Neural cell (in vitro differentiated cells): ENCODE measurements around the gene VPS13C. TPM values are rescaled to one million over a fixed set of nuclear protein-coding genes. Genes with fewer than 3 reads are reported as not detected.

Experiments used
- H2AFZ ChIP-seq: fragments of 200-600, 300-800 bp; sonication (generic), shearing (Covaris generic); 2 replicates; pipeline ENCODE4 v1.6.0; 2014; ENCODE audit warnings: low read depth, mild to moderate bottlenecking, antibody characterized with exemption, low read length, moderate library complexity
- H3F3A ChIP-seq: fragments of 200-600 bp; shearing (Covaris generic); 2 replicates; pipeline ENCODE4 v1.6.1; 2016; ENCODE audit warnings: mild to moderate bottlenecking, moderate library complexity, mixed read lengths, antibody characterized with exemption, low read length; ENCODE audit not compliant: insufficient read depth, poor library complexity, severe bottlenecking
- H3K27ac ChIP-seq: fragments of 200-600, 300-800 bp; sonication (generic), shearing (Covaris generic); 2 replicates; pipeline ENCODE4 v1.5.1; 2014; ENCODE audit warnings: mild to moderate bottlenecking, low read length, moderate library complexity
- H3K27me3 ChIP-seq: fragments of 300-800, 200-600 bp; sonication (generic), shearing (Covaris generic); 2 replicates; pipeline ENCODE4 v1.6.0; 2014; ENCODE audit warnings: mild to moderate bottlenecking, low read depth, low read length, moderate library complexity; ENCODE audit not compliant: insufficient read depth
- H3K36me3 ChIP-seq: fragments of 300-800, 200-600 bp; sonication (generic), shearing (Covaris generic); 2 replicates; pipeline ENCODE4 v1.5.1; 2014; ENCODE audit warnings: mild to moderate bottlenecking, antibody characterized with exemption, low read length, moderate library complexity; ENCODE audit not compliant: insufficient read depth
- H3K4me2 ChIP-seq: fragments of 300-800, 200-600 bp; sonication (generic), shearing (Covaris generic); 2 replicates; pipeline ENCODE4 v1.6.0; 2014; ENCODE audit warnings: mild to moderate bottlenecking, low read length
- H3K4me3 ChIP-seq: fragments of 300-800, 200-600 bp; sonication (generic), shearing (Covaris generic); 2 replicates; pipeline ENCODE4 v1.5.1; 2014; ENCODE audit warnings: mild to moderate bottlenecking, low read length, moderate library complexity
- H3K79me2 ChIP-seq: fragments of 200-600 bp; shearing (Covaris generic); replicated peaks from 2 replicates; pipeline ENCODE4 v1.6.0; 2014; ENCODE audit warnings: mild to moderate bottlenecking, low read length, moderate library complexity; ENCODE audit not compliant: insufficient read depth
- H3K9ac ChIP-seq: fragments of 300-800, 200-600 bp; sonication (generic), shearing (Covaris generic); 2 replicates; pipeline ENCODE4 v1.6.1; 2016; ENCODE audit warnings: mild to moderate bottlenecking, low read length, mixed read lengths
- H3K9me2 ChIP-seq: fragments of 200-600 bp; shearing (Covaris generic); 2 replicates; pipeline ENCODE4 v1.6.1; 2016; ENCODE audit warnings: mild to moderate bottlenecking, low read length, mixed read lengths; ENCODE audit not compliant: insufficient read depth
- H3K9me3 ChIP-seq: fragments of 200-600, 300-800 bp; sonication (generic), shearing (Covaris generic); 2 replicates; pipeline ENCODE4 v1.6.1; 2016; ENCODE audit warnings: mild to moderate bottlenecking, mixed run types, low read length, moderate library complexity, mixed read lengths
- H4K20me1 ChIP-seq: fragments of 200-600 bp; shearing (Covaris generic); 2 replicates; pipeline ENCODE4 v1.6.1; 2016; ENCODE audit warnings: mild to moderate bottlenecking, mixed run types; ENCODE audit not compliant: insufficient read depth
- EP300 ChIP-seq: fragments of 450-650 bp; conservative IDR thresholded peaks from 2 replicates; pipeline ENCODE4 v1.6.1; 2014; ENCODE audit warnings: antibody characterized with exemption, mild to moderate bottlenecking, moderate library complexity; ENCODE audit not compliant: poor library complexity, severe bottlenecking
- EZH2 ChIP-seq: fragments of 200-600, 300-800 bp; shearing (Covaris generic), sonication (generic); IDR thresholded peaks from 2 replicates; pipeline ENCODE4 v1.6.1; 2014; ENCODE audit warnings: antibody characterized with exemption, low read length, borderline replicate concordance, mild to moderate bottlenecking; ENCODE audit not compliant: insufficient read depth, poor library complexity, severe bottlenecking
- MXI1 ChIP-seq: fragments of 450-650 bp; conservative IDR thresholded peaks from 2 replicates; pipeline ENCODE4 v1.6.1; 2014; ENCODE audit warnings: antibody characterized with exemption, mild to moderate bottlenecking; ENCODE audit not compliant: poor library complexity, severe bottlenecking
- POLR2AphosphoS5 ChIP-seq: IDR thresholded peaks from 2 replicates; pipeline ENCODE4 v1.6.1; 2012
- RAD21 ChIP-seq: fragments of 450-650 bp; conservative IDR thresholded peaks from 2 replicates; pipeline ENCODE4 v1.6.1; 2014; ENCODE audit warnings: antibody characterized with exemption, mild to moderate bottlenecking, moderate library complexity
- SMC3 ChIP-seq: fragments of 450-650 bp; conservative IDR thresholded peaks from 2 replicates; pipeline ENCODE4 v1.6.1; 2014; ENCODE audit warnings: antibody characterized with exemption, mild to moderate bottlenecking, moderate library complexity; ENCODE audit not compliant: poor library complexity
- TAF1 ChIP-seq: IDR thresholded peaks from 2 replicates; pipeline ENCODE4 v1.6.1; 2012; ENCODE audit warnings: low read depth
- polyA plus RNA-seq: library from polyadenylated mRNA; depleted of rRNA; stranded (reverse); fragments of >200 nt; gene quantifications from 2 replicates; pipeline ENCODE4 v1.2.3, GENCODE V29; 2014
- TF ChIP-seq, protein P1 (sequence below): IDR thresholded peaks from 2 replicates; pipeline ENCODE4 v1.6.1; 2012; ENCODE audit warnings: borderline replicate concordance
- TF ChIP-seq, protein P2 (sequence below): fragments of 450-650 bp; IDR thresholded peaks from 2 replicates; pipeline ENCODE4 v1.5.1; 2014; ENCODE audit warnings: antibody characterized with exemption, mild to moderate bottlenecking, moderate library complexity; ENCODE audit not compliant: poor library complexity, severe bottlenecking

VPS13C gene
- polyA plus RNA-seq, 1 donor from 2014 or later = 92.6 TPM

DNA sequence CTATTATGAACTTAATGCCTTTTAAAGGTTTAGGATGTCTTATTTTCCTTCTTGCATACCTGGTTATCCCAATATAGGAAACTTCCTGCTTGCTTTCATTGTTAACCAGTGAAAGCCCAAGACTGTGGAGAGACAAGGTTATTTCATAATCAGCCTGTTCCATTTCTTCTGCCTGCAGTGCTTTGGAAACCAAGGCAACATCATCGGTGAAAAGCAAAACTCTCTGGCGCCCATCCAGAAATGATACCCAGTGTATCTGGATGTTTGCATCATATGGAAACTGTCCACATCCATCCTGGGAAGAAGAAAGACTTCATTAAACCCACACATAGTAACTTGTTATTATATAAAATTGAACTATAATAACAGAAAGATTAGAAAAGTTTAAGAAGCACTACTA lies 170.1 kb downstream of the VPS13C start:
- Histone ChIP-seq H3K9me3 (no peaks in the 10 kb centered on the region), H3K9me2 (no peaks in the 10 kb centered on the region), H3K4me3 (no peak overlapping the region), H3K4me2 (no peak overlapping the region), H3F3A (no peaks in the 10 kb centered on the region), H3K27me3 (no peaks in the 10 kb centered on the region), H3K79me2 (no peaks in the 10 kb centered on the region), H3K9ac (no peak overlapping the region), H2AFZ (no peak overlapping the region), H3K27ac (no peak overlapping the region), H3K36me3 (peaks cover 8% of the 10 kb centered on the region), H4K20me1 (no peaks in the 10 kb centered on the region)
- TF ChIP-seq SMC3 = no peak
- no peak for TF ChIP-seq EP300
- TF ChIP-seq, protein P1, sequence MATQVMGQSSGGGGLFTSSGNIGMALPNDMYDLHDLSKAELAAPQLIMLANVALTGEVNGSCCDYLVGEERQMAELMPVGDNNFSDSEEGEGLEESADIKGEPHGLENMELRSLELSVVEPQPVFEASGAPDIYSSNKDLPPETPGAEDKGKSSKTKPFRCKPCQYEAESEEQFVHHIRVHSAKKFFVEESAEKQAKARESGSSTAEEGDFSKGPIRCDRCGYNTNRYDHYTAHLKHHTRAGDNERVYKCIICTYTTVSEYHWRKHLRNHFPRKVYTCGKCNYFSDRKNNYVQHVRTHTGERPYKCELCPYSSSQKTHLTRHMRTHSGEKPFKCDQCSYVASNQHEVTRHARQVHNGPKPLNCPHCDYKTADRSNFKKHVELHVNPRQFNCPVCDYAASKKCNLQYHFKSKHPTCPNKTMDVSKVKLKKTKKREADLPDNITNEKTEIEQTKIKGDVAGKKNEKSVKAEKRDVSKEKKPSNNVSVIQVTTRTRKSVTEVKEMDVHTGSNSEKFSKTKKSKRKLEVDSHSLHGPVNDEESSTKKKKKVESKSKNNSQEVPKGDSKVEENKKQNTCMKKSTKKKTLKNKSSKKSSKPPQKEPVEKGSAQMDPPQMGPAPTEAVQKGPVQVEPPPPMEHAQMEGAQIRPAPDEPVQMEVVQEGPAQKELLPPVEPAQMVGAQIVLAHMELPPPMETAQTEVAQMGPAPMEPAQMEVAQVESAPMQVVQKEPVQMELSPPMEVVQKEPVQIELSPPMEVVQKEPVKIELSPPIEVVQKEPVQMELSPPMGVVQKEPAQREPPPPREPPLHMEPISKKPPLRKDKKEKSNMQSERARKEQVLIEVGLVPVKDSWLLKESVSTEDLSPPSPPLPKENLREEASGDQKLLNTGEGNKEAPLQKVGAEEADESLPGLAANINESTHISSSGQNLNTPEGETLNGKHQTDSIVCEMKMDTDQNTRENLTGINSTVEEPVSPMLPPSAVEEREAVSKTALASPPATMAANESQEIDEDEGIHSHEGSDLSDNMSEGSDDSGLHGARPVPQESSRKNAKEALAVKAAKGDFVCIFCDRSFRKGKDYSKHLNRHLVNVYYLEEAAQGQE = no peak
- no peak for TF ChIP-seq TAF1
- TF ChIP-seq POLR2AphosphoS5 = no peak
- no peak for TF ChIP-seq EZH2
- TF ChIP-seq, protein P2, sequence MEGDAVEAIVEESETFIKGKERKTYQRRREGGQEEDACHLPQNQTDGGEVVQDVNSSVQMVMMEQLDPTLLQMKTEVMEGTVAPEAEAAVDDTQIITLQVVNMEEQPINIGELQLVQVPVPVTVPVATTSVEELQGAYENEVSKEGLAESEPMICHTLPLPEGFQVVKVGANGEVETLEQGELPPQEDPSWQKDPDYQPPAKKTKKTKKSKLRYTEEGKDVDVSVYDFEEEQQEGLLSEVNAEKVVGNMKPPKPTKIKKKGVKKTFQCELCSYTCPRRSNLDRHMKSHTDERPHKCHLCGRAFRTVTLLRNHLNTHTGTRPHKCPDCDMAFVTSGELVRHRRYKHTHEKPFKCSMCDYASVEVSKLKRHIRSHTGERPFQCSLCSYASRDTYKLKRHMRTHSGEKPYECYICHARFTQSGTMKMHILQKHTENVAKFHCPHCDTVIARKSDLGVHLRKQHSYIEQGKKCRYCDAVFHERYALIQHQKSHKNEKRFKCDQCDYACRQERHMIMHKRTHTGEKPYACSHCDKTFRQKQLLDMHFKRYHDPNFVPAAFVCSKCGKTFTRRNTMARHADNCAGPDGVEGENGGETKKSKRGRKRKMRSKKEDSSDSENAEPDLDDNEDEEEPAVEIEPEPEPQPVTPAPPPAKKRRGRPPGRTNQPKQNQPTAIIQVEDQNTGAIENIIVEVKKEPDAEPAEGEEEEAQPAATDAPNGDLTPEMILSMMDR = no peak
- no peak for TF ChIP-seq RAD21
- TF ChIP-seq MXI1 = no peak

DNA sequence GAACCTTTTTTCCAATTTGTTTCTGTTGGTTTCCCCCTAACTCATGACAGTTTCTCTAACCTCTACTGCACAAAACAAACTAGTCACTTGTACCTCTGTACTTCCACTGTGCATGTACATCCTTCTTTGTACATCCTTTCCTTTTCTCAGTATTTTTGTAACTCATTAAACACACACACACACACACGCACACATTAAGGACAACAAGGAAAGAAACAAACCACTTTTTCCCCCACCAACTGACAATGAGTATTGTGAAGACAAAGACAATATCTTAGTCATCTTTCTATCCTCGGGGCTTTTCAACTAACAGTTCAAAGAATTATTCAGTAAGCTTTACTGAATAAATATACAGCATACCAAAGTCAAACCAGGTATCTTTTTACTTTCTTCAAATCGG lies 170.5 kb downstream of the VPS13C start:
- H3K27ac ChIP-seq = no peak overlapping the region
- H3K27me3 ChIP-seq = no peaks in the 10 kb centered on the region
- no peaks in the 10 kb centered on the region for H3K79me2 ChIP-seq
- no peaks in the 10 kb centered on the region for H4K20me1 ChIP-seq
- H3K36me3 ChIP-seq = peaks cover 8% of the 10 kb centered on the region
- no peak overlapping the region for H3K4me3 ChIP-seq
- H3K9me2 ChIP-seq = no peaks in the 10 kb centered on the region
- H3K9ac ChIP-seq = no peak overlapping the region
- no peak overlapping the region for H2AFZ ChIP-seq
- H3K4me2 ChIP-seq = no peak overlapping the region
- TF ChIP-seq, protein P1 = no peak
- TF ChIP-seq EP300 = no peak
- TF ChIP-seq EZH2 = no peak
- no peaks in the 10 kb centered on the region for H3F3A ChIP-seq
- H3K9me3 ChIP-seq = no peaks in the 10 kb centered on the region
